ENCODE measurements around the gene BATF3.

BATF3 gene

GRCh38 chr1:212684076-212684475 lies 15.6 kb downstream of the BATF3 start:
- H3K4me3 ChIP-seq (replicated peaks; ENCODE audit: low read depth, low read length) = no peak overlapping the region
- TF ChIP-seq CTCF (IDR thresholded peaks at IDR 0.05; ENCODE audit: low read depth, low read length, missing control alignments) = no peak
- no peak for DNase-seq (ENCODE audit: extremely low read depth, low read depth)

GRCh38 chr1:212683357-212683722 lies 16.3 kb downstream of the BATF3 start:
- no peak overlapping the region for H3K4me3 ChIP-seq (replicated peaks; ENCODE audit: low read depth, low read length)

GRCh38 chr1:212680680-212681389 lies 18.8 kb downstream of the BATF3 start:
- no peak for DNase-seq (ENCODE audit: extremely low read depth, low read depth)
- TF ChIP-seq CTCF (IDR thresholded peaks at IDR 0.05; ENCODE audit: low read depth, low read length, missing control alignments) = no peak
- no peak overlapping the region for H3K4me3 ChIP-seq (replicated peaks; ENCODE audit: low read depth, low read length)

More at GRCh38 chr1:212683357-212683722, 16.3 kb downstream of the BATF3 start:
- no peak for DNase-seq (ENCODE audit: extremely low read depth, low read depth)
- no peak for TF ChIP-seq CTCF (IDR thresholded peaks at IDR 0.05; ENCODE audit: low read depth, low read length, missing control alignments)

GRCh38 chr1:212678456-212679410 lies 20.9 kb downstream of the BATF3 start:
- TF ChIP-seq CTCF (IDR thresholded peaks at IDR 0.05; ENCODE audit: low read depth, low read length, missing control alignments) = no peak
- no peak for DNase-seq (ENCODE audit: extremely low read depth, low read depth)
- H3K4me3 ChIP-seq (replicated peaks; ENCODE audit: low read depth, low read length) = no peak overlapping the region

- no peak for DNase-seq (ENCODE audit: extremely low read depth, low read depth)
- no peak overlapping the region for H3K4me3 ChIP-seq (replicated peaks; ENCODE audit: low read depth, low read length)
- no peak for TF ChIP-seq CTCF (IDR thresholded peaks at IDR 0.05; ENCODE audit: low read depth, low read length, missing control alignments)
Measured at GRCh38 chr1:212677573-212677972, 22.1 kb downstream of the BATF3 start.

- no peak for TF ChIP-seq CTCF (IDR thresholded peaks at IDR 0.05; ENCODE audit: low read depth, low read length, missing control alignments)
- no peak overlapping the region for H3K4me3 ChIP-seq (replicated peaks; ENCODE audit: low read depth, low read length)
- DNase-seq (ENCODE audit: extremely low read depth, low read depth) = no peak
Measured at GRCh38 chr1:212677136-212677535, 22.5 kb downstream of the BATF3 start.

Data from HFF-Myc (cell line).